Gastroesophageal sphincter (tissue), 4 donors: ENCODE measurements around the gene CILP. TPM values are rescaled to one million over a fixed set of nuclear protein-coding genes. Genes with fewer than 3 reads are reported as not detected.

Experiments used
- ATAC-seq: fragments of 150-250 bp; one replicate; pipeline ENCODE4 v1.9.1; 2016; ENCODE audit warnings: mild to moderate bottlenecking, moderate library complexity
- H3K27ac ChIP-seq, 4 donors: fragments of 200-600 bp; sonication (generic) in 3 of 4; 1 replicate in 3 of 4; 2 replicates in 1 of 4; pipeline ENCODE4 v1.5.1; 2016 to 2019
- H3K27me3 ChIP-seq: fragments of 200-600 bp; sonication (generic); one replicate; pipeline ENCODE4 v1.5.1; 2019
- H3K36me3 ChIP-seq, 2 donors: fragments of 200-600 bp; sonication (generic); one replicate each; pipeline ENCODE4 v1.5.1; 2019; ENCODE audit warnings: control low read depth in 1 of 2
- H3K4me1 ChIP-seq, 3 donors: fragments of 200-600 bp; sonication (generic); 1 replicate in 2 of 3; 2 replicates in 1 of 3; pipeline ENCODE4 v1.5.1; 2016 to 2019; ENCODE audit warnings: control low read depth in 2 of 3
- H3K4me3 ChIP-seq, 2 donors: fragments of 200-600 bp; sonication (generic); one replicate each; pipeline ENCODE4 v1.5.1; 2019; ENCODE audit warnings: mild to moderate bottlenecking in 1 of 2, moderate library complexity in 1 of 2
- H3K9me3 ChIP-seq, 3 donors: fragments of 200-600 bp; sonication (generic); one replicate each; pipeline ENCODE4 v1.5.1; 2017 to 2019; ENCODE audit warnings: control low read depth in 2 of 3
- EP300 ChIP-seq: sonication (generic); formaldehyde crosslinking; IDR thresholded peaks from one replicate; pipeline ENCODE4 v1.6.1; 2017; ENCODE audit warnings: antibody characterized with exemption, mild to moderate bottlenecking
- POLR2A ChIP-seq, 2 donors: fragments of 450-650 bp; IDR thresholded peaks; one replicate each; pipeline ENCODE4 v1.6.1; 2017; ENCODE audit warnings: antibody characterized with exemption in 2 of 2, mild to moderate bottlenecking in 2 of 2, moderate library complexity in 1 of 2
- POLR2AphosphoS5 ChIP-seq: sonication (generic); formaldehyde crosslinking; IDR thresholded peaks from one replicate; pipeline ENCODE4 v1.6.1; 2017; ENCODE audit warnings: antibody characterized with exemption
- WGBS, 2 donors: methylation state at CpG; one replicate each; pipeline ENCODE4 v1.1.5; 2018; ENCODE audit warnings: low coverage in 1 of 2; 5-methylcytosine and 5-hydroxymethylcytosine counted together
- small RNA-seq, 4 donors: library from RNA; depleted of rRNA; stranded (forward); fragments of <200 nt; gene quantifications; one replicate each; pipeline ENCODE3, GENCODE V24; 2016
- total RNA-seq, 4 donors: library from RNA; depleted of rRNA; stranded (reverse); fragments of >200 nt; gene quantifications; one replicate each; pipeline ENCODE4 v1.1.0, GENCODE V29; 2016
- TF ChIP-seq, protein P1 (sequence below), 4 experiments: fragments of 200-600 bp in 2 of 4; fragments of 450-650 bp in 2 of 4; sonication (generic) in 1 of 4; IDR thresholded peaks; one replicate each; pipeline ENCODE4 v1.5.1; 2017 to 2019; ENCODE audit warnings: antibody characterized with exemption in 4 of 4, mild to moderate bottlenecking in 2 of 4, moderate library complexity in 2 of 4

CILP gene
- total RNA-seq, 4 donors from 2014 or later, result 43.7 to 114 (median 74.5) TPM

GRCh38 chr15:65156692-65157091, 54.6 kb downstream of the CILP start:
- no peaks in the 10 kb centered on the region for H3K9me3 ChIP-seq
- H3K36me3 ChIP-seq, result peaks cover 13 to 91% of the 10 kb centered on the region in 2 donors
- no peaks in the 10 kb centered on the region for H3K4me1 ChIP-seq
- WGBS, 2 donors, result 35 to 55% methylated on average over 5 of the region's 5 CpGs
- H3K27me3 ChIP-seq, result no peaks in the 10 kb centered on the region
- no peak overlapping the region for H3K27ac ChIP-seq
- TF ChIP-seq EP300 (no peak), POLR2AphosphoS5 (no peak), POLR2A (IDR thresholded peaks at IDR 0.05) (no peak)
- TF ChIP-seq, protein P1, sequence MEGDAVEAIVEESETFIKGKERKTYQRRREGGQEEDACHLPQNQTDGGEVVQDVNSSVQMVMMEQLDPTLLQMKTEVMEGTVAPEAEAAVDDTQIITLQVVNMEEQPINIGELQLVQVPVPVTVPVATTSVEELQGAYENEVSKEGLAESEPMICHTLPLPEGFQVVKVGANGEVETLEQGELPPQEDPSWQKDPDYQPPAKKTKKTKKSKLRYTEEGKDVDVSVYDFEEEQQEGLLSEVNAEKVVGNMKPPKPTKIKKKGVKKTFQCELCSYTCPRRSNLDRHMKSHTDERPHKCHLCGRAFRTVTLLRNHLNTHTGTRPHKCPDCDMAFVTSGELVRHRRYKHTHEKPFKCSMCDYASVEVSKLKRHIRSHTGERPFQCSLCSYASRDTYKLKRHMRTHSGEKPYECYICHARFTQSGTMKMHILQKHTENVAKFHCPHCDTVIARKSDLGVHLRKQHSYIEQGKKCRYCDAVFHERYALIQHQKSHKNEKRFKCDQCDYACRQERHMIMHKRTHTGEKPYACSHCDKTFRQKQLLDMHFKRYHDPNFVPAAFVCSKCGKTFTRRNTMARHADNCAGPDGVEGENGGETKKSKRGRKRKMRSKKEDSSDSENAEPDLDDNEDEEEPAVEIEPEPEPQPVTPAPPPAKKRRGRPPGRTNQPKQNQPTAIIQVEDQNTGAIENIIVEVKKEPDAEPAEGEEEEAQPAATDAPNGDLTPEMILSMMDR (IDR thresholded peaks at IDR 0.05), result no peak
- H3K4me3 ChIP-seq, result no peak overlapping the region
- ATAC-seq, result no peak

DNA sequence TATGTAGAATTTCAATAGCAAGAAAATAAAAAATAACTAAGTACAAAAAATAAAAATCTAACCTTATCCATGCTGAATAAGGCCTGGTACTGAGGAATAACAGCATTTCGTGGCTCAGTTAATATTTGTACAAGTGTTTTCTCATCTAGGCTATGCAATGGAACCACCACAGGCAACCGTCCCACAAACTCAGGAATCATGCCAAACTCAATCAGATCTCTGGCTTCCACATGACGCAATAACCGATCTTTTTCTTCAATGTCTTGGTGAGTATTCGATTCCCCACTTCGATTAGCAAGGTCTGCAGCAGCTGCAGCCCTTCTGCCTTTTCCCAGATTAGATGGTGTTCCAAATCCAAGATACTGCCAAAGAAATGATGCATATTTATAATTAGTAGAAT, 56.6 kb downstream of the CILP start:
- H3K27me3 ChIP-seq, result no peaks in the 10 kb centered on the region
- H3K4me1 ChIP-seq, result no peaks in the 10 kb centered on the region
- H3K27ac ChIP-seq, result no peak overlapping the region
- ATAC-seq, result no peak
- H3K36me3 ChIP-seq, result peaks cover 13 to 96% of the 10 kb centered on the region in 2 donors
- H3K9me3 ChIP-seq, result no peaks in the 10 kb centered on the region
- TF ChIP-seq POLR2AphosphoS5 (no peak), POLR2A (IDR thresholded peaks at IDR 0.05) (no peak), EP300 (no peak)
- TF ChIP-seq, protein P1 (IDR thresholded peaks at IDR 0.05), result no peak
- 75 to 79% methylated on average over 6 of the region's 6 CpGs for WGBS, 2 donors
- no peak overlapping the region for H3K4me3 ChIP-seq

DNA sequence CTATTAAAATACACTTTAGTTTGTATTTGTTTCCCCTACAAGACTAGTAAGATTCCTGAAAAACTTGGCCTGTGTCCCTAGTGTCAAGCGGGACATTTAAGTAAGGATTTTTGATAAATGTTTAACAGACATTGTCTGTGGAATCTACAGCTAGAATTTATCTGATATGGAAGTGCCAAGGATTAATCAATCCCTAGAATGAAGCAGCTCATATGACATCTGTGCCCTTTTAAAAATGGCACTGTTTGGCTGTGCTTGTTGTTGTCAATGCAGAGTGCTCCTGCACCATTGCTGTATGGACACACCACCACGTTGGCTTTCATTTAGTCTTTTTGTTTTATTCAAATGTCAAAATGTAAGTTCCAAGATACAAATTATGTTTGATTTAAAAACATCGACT, 63.4 kb downstream of the CILP start:
- Histone ChIP-seq H3K4me1 (no peaks in the 10 kb centered on the region), H3K27ac (no peak overlapping the region), H3K4me3 (no peak overlapping the region), H3K27me3 (no peaks in the 10 kb centered on the region), H3K9me3 (no peaks in the 10 kb centered on the region), H3K36me3 (peaks cover 0 to 61% of the 10 kb centered on the region in 2 donors)
- TF ChIP-seq, protein P1 (IDR thresholded peaks at IDR 0.05), result no peak
- TF ChIP-seq POLR2AphosphoS5 (no peak), EP300 (no peak), POLR2A (IDR thresholded peaks at IDR 0.05) (no peak)
- 35 to 52% methylated on average over 2 to 3 of the region's 3 CpGs for WGBS, 2 donors
- no peak for ATAC-seq

- no peaks in the 10 kb centered on the region for H3K9me3 ChIP-seq
- no peaks in the 10 kb centered on the region for H3K4me1 ChIP-seq
- ATAC-seq, result no peak
- TF ChIP-seq, protein P1 (IDR thresholded peaks at IDR 0.05), result no peak
- no peak for TF ChIP-seq POLR2A (IDR thresholded peaks at IDR 0.05)
- TF ChIP-seq POLR2AphosphoS5, result no peak
- TF ChIP-seq EP300, result no peak
- H3K27ac ChIP-seq, result no peak overlapping the region
- H3K27me3 ChIP-seq, result no peaks in the 10 kb centered on the region
- WGBS, 2 donors, result 64 to 77% methylated on average over 1 to 4 of the region's 4 CpGs
- H3K36me3 ChIP-seq, result peaks cover 0 to 46% of the 10 kb centered on the region in 2 donors
- no peak overlapping the region for H3K4me3 ChIP-seq
These were observed 64.8 kb downstream of the CILP start for GRCh38 chr15:65146438-65146837.

Small RNA genes lying within 50 kb of the gene (small RNA-seq; reads per million reads assigned to genes)
- gene AC068213.1 (0 reads per million in 4 donors), gene RNU6-686P (0 reads per million in 4 donors)

Other genes with a start within 250 kb of the CILP start
- 10 to 100 TPM; 79.1 to 94.9 (median 86.9) TPM for gene SPG21, start 221.6 kb downstream of the CILP start, total RNA-seq
- gene MTFMT, start 181.8 kb downstream of the CILP start, total RNA-seq, result 10 to 100 TPM; 21.1 to 36.9 (median 29.4) TPM
- gene SLC51B, start 166.1 kb downstream of the CILP start, total RNA-seq, result not detected
- gene RASL12, start 143.5 kb downstream of the CILP start, total RNA-seq, result 100 to 1,000 TPM in 3 of 4 donors, 10 to 100 TPM in 1; 43.2 to 244 (median 179) TPM
- not detected for gene KBTBD13, start 134.7 kb downstream of the CILP start, total RNA-seq
- gene UBAP1L, start 96.3 kb downstream of the CILP start, total RNA-seq, result 1 to 10 TPM in 3 of 4 donors, under 1 TPM in 1; 0.12 to 7.5 (median 3.0) TPM
- 10 to 100 TPM; 26.4 to 70.7 (median 30.4) TPM for gene PDCD7, start 77.7 kb downstream of the CILP start, total RNA-seq
- 10 to 100 TPM; 40.1 to 68.8 (median 55.6) TPM for gene CLPX, start 26.1 kb downstream of the CILP start, total RNA-seq
- gene PARP16, start 75.4 kb upstream of the CILP start, total RNA-seq, result 10 to 100 TPM; 10.1 to 21.7 (median 14.1) TPM
- gene RNU5A-1, start 84.6 kb upstream of the CILP start, total RNA-seq, result not detected
- not detected for gene RNU5B-1, start 93.2 kb upstream of the CILP start, total RNA-seq
- gene IGDCC3, start 166.5 kb upstream of the CILP start, total RNA-seq, result under 1 TPM in 1 of 4 donors, not detected in 3; 0.13 TPM
- 1 to 10 TPM in 3 of 4 donors, under 1 TPM in 1; 0.40 to 3.4 (median 1.8) TPM for gene IGDCC4, start 211.5 kb upstream of the CILP start, total RNA-seq